Hematopoietic multipotent progenitor cell treated with erythropoietin and hydrocortisone succinate and interleukin-3 and kit ligand, for 15 days (in vitro differentiated cells): Measurements from ENCODE around the gene ENTPD7.
"Not testable (repeated sequence)": the region's sequence is repeated elsewhere in the genome, so short reads cannot be mapped to it uniquely, and the experiment has no call there.

Experiments used
- DNase-seq: peaks from one replicate; pipeline ENCODE4 v3.0.0-alpha.2; 2015; ENCODE audit warnings: low spot score

Gene ENTPD7

DNA sequence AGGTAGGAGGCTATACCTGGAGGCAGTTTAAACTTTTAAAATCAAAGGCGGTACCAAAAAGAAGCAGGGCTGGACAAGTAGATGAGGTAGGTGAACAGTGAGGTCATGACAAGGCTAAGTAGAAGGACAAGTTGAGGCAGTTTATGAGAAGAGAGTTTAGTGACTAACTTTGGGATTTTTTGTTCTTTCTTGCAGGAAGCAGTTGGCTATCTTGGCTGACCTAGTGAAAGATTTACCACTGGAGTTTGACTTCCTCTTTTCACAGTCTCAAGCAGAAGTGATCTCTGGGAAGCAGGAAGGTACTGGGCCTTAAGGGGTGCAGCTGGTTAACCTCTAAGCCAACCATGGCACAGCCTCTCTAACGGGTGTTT is 26.3 kb downstream of the ENTPD7 start:
- DNase-seq = no peak

DNA sequence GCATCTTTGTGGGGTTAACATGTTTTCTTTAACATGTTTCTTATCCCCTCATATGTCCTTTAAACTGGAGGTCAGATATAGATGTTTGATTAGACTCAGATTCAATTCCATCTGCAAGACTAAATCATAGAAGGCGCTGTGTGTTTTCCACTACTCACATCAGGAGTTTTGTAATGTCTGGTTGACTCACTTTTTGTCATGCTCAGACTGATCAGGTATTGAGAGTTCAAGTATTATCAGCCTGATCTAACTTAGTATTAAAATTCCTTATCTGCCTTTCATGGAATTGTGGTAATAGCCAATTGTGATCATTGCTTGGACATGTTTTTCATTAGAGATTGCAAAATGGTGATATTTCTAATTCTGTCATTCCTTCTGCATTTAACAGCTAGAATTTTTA is 30.2 kb downstream of the ENTPD7 start:
- DNase-seq = no peak

DNA sequence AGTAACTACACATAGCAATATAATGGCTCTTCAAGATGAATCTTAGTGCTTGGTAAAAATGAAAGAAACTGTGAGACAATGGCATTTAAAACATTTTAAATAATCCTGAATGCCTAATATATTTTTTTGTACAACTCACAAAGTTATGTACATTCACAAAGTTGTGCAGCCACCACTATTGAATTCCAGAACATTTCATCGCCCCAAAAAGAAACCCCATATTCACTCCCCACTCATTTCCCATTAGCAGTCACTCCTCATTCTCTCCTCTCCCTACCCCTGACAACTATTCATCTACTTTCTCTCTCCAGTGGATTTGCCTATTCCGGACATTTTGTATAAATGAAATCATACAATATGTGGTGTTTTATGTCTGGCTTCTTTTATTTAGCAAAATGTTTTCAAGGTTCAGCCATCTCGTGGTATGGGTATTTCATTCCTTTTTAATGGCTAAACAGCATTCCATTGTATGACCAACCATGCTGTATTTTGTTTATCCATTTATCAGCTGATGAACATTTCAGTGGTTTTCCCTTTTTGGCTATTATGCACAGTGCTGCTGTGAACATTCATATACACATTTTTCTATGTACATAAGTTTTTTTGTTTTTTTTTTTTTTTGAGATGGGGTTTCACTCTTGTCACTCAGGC is 34.7 kb downstream of the ENTPD7 start:
- no peak for DNase-seq

DNA sequence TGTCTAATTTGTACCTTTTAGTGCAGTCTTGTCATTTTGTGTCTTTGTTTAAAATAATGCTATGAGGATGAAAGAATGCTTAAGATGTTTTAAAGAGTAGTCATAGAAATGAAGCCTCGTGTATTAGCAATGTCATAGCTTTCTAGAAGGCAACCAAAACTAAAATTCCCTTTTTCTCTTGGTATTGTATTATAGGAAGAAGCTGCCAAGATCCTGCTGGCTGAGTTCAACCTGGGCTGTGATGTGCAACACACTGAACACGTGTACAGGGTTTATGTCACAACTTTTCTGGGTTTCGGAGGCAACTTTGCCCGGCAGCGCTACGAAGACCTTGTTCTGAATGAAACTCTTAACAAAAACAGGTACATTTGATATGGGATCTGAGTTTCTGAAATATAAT is 36.5 kb downstream of the ENTPD7 start:
- DNase-seq = no peak

DNA sequence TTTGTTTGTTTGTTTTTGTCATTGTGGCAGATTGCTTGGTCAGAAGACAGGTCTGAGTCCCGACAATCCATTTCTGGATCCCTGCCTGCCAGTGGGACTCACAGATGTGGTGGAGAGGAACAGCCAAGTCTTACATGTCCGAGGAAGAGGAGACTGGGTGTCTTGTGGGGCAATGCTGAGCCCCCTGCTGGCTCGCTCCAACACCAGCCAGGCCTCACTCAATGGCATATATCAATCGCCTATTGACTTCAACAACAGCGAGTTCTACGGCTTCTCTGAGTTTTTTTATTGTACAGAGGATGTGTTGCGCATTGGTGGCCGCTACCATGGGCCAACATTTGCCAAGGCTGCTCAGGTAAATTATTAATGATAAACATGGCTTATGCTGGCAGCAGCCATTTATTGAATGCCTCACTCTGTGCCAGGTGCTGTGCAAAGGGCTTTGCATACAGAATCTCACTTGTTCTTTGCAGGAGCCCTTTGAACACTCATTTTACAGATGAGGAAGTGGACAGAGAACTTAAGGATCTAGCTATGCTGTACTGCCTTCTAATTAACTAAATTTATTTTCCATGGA is 39.3 kb downstream of the ENTPD7 start:
- DNase-seq = no peak

DNA sequence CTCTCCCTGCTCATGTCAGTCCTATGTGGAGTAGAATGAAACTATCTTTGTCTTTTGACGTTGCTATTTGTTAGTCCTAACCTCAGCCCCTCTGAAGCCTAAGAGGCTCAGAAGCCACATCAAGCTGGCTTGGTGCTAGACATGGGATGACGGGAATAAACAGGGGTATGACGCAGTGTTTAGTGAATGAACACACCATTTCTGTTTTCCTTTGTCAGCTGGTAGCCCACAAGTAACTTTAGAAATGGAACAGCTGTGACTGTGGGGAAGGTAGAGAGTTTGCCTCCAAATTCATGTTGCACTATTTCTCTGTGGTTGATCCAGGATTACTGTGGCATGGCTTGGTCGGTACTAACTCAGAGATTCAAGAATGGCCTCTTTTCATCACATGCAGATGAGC is 41.3 kb downstream of the ENTPD7 start:
- no peak for DNase-seq

DNA sequence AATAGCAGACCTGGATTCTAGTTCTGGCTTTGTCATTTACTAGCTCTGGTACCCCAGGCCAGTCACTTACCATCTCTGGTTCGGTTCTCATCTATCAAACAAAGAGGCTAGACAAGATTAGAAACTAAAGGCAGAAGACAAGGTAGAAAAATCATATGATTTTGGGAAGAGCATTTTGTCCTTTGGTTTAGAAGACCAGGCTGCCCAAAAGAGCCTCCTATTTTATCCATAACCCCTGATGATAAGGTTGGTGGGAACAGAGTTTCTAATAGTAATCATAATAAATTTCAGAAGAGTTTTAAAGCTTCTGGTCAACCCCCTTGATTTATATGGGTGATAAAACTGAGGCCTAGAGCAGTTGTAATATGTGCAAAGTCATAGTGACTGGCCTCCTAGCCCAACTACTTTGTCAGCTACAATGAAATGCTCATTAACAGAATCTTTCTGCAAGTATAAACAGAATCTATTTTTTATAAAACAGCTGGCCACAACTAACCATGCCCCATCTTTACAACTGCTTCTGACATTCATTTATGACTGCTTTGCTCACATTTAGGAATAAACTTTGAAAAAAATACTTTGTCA is 49.2 kb downstream of the ENTPD7 start:
- DNase-seq = peak; percentile 82

DNA sequence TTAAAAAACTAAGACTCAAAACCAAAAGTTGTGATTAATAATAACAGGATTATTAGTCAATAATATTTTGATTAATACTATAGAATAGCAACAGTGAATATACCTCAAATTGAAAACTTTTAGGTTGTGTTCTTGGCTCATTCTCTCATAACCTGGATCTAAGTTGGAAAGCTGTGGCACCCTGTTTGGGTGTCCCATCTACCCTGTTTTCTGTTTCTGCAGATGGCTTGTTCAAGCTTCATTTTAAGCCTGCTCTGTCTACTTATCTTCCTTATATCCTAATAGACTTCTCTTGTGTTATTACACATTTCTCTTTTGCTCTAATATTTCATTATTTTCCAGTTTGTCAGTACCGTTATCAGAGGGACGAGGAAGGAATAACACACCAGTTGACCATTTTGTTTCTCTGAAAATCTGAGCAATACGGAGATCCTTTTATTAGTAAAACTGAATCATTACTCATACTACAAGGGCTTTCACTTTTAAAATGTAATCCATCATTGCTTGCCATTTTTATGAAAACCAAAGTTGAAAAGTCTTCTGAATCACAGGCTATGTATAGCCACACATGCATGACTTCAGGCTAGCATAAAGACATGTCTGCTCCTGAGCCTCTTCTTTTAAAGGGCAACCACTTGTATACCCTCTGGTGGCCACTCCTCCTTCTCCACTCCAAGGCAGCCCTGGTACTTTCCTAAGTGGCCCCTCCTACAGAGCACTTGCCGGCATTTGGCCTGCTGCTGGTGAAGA is 50.3 kb downstream of the ENTPD7 start:
- DNase-seq = peak; percentile 33

DNA sequence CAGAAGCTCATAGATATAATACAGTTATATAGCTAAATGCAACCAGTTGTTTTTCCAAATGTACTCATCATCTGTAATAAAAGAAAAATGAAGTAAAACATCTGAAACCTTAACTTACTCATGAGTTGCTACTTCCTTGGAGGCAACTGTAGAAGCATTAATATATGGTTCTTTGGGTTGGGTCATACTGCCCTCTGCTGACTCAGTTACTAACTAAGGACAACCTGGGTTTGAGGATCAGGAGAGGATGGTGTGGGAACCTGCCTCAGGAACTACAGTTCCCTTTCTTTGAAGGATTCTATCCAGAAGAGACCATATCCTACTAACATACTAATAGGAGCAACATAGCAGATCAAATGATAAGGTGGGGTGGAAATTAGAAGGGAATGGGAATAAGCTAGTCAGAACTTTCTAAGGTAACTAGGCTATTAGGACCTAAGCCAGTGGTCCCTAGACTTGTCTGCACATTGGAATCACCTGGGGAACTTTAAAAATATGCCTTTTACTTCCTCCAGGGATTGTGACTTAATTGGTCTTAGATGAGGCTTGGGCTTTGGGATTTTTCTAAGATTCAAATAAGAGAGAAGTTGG is 51.9 kb downstream of the ENTPD7 start:
- DNase-seq = peak; percentile 81

DNA sequence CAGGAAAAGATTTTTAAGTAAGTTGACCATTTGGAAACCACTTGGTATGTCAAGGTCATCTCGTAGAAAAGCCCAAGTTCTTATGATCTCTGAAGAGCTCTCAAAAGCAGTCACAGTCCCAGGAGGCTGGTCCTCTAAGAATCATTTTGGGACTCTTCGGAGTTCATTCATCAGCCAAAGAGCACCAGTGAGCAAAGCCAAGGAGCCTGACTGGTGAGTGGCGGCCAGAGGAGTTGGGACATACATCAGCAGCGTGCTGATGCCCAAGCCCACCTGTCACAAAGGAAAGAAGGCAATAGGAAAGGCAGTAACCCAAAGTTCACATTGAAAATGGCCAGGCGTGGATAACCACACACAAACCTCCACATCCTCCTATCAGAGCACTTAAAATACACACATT is 55.1 kb downstream of the ENTPD7 start:
- no peak for DNase-seq

DNA sequence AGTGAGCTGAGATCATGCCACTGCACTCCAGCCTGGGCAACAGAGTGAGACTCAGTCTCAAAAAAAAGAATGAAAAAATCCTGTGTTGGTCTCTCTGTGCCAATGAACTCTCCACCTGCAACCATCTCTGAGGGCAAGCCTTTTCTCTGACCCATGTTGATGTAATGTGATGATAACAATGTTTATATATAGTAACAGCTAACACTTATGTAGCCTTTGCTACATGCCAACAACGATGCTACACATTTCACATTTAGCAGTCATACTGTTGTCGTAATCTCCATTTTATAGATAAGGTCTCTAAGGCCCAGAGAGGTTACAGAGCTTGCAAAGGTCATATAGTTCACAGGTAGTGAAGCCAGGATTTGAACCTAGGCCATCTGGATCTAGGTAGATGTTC is 61.1 kb downstream of the ENTPD7 start:
- no peak for DNase-seq

DNA sequence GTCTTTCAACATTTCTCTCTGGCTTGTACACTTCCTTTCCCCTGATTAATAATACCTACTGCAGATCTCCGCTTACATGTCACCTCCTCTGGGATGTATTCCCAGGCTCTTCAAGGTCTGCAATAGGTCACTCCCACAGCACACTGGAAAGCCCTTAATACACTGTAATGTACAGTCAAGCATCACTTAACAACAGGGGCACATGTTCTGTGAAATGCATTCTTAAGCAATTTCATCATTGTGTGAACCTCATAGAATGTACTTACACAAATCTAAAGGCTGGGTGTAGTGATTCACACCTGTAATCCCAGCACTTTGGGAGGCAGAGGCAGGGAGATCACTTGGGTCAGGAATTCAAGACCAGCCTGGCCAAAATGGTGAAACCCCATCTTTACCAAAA is 70.7 kb downstream of the ENTPD7 start:
- no peak for DNase-seq

DNA sequence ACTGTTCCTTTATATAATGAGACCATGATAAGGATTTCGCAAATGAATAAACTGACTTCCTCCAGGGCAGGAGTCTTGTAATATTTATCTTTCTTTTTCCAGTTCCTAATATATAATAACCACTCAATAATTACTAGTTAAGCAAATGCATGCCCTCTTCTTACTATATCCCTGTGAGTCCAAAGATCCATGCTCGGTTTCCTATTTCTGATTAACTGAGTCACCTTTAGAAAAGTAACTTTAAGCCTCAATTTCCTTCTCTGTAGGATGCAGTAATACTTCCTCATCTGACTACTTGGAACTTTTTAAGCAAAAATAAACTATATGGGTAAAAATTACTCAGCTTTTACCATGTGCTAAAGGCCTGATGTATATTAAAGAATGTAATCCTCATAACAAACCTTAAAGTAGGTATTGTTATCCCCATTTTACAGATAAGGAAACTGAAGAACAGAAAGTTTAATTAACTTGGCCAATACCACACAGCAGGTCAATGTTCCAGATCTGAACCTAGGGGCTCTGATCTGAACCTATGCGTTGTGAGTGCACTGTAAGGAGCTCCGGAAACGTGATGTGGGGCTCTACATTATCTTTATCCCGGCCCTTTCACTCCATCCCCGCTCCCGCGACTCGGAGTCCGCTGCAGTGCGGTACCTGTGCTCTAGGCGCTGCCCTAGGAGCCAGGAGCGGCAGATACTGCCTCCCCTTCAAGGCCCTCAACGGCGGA is 72.2 kb downstream of the ENTPD7 start:
- peak; percentile 14 for DNase-seq

DNA sequence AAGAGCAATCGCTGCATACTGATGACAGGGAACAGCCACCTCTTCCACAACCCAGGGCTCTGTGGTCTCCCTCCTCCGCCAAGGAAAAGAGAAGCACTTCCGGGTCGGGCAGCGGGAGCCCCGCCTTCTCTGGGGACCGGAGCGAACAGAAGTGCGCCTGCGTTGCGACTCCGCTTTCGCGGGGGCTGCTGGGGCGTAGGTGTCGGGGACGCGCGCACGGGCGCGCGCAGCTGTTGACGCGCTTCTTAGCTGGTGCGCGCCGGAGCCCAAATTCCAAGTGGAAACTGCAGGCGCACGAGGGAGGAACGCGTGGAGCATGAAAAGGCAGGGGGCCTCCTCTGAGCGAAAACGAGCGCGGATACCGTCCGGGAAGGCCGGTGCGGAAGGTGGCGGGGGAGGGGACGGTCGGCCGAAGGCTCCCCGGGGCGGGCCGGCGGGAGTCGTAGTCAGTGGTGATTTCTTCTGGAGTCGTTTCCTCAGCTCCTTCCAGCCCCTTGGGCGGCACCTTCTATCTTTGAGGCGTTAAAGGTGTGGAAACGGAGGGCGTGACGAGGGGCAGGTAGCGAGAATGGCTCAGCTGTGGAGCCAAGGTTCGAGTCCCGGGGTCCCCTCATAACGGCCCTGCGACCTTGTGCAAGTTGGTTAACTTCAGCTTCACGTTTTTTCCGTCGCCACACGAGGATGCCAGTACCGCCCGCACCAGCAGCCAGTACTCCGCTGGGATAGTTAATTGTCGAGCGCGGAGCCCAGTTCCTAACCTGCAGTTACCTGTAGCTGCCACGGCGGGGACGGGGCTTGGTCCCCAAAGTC is 72.9 kb downstream of the ENTPD7 start, which contains the start of the genes COX15 and CUTC:
Gene COX15 (minus strand): TSS at position 95 of the 810 bp plus-strand sequence. CDS start 78 bp downstream, at position 17.
Gene CUTC (plus strand): TSS at position 202 of the 810 bp plus-strand sequence. CDS start 115 bp downstream, at position 317.
- DNase-seq = peak; percentile 96

DNA sequence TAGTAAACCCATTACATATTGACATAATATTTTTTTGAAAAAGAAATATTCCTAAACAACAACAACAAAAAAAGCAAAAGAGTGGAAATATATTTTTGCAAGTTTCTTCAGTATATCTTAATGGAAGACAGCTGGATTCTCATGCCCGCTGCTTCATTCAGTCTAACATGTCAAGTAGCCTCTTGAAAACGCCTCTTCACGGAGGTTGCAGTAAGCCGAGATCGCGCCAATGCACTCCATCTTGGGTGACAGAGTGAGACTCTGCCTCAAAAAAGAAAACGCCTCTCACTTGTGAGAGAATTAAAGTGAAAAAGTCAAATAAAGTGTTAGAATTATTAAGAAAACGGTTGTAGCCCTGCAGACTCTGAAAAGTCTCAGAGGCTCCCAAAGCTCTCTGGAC is 74.1 kb downstream of the ENTPD7 start:
- no peak for DNase-seq

DNA sequence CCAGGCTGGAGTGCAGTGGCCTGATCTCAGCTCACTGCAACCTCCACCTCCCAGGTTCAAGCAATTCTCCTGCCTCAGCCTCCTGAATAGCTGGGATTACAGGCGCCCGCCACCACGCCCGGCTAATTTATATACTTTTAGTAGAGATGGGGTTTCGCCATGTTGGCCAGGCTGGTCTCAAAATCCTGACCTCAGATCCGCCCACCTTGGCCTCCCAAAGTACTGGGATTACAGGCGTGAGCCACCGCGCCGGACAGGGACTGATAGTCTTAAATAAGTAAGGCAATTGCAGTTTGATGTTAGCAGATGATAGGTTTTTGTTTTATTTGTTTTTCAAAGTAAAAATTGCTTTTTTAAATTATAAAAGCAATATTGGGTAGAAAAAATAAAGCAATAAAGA is 74.8 kb downstream of the ENTPD7 start:
- not testable (repeated sequence) for DNase-seq

DNA sequence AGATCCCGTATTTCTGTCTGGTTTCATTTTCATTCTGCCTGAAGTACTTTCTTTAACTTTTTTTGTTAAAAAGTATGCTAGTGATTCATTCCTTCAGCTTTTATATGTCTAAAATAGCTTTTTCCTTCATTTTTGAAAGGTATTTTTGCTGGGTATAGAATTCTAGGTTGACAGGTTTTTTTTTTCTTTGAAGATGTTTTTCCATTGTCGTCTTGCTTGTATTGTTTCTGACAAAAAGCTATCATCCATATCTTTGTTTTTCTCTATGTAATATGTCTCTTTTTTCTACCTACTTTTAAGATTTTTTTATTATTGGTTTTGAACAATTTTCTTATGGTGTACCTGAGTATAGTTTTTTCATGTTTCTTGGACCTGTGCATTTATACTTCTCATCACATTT is 81.0 kb downstream of the ENTPD7 start:
- no peak for DNase-seq

DNA sequence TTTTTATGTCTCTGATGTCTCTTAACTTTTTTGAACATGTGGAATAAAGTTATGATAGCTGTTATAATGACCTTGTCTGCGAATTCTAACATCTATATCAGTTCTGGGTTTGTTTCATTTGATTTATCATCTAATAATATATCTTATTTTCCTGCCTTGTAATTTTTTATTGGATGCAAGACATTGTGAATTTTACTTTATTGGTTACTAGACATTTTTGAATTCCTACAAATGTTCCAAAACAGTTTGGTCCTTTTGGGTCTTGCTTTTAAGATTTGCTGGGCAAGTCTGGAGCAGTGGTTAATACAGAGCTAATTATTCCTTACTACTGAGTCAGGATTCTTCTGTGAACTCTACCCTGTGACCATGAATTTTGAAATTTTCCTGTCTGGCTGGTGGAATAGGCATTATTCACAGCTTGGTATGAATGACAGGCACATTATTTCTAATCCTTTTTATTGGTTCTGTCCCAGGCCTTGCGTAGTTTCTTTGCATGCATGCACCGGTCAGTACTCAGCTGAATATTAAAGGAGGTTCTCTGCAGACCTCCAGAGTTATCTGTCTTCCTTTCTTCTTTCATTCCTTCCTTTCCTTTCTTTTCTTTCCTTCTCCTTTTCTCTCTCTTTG is 81.7 kb downstream of the ENTPD7 start:
- no peak for DNase-seq

DNA sequence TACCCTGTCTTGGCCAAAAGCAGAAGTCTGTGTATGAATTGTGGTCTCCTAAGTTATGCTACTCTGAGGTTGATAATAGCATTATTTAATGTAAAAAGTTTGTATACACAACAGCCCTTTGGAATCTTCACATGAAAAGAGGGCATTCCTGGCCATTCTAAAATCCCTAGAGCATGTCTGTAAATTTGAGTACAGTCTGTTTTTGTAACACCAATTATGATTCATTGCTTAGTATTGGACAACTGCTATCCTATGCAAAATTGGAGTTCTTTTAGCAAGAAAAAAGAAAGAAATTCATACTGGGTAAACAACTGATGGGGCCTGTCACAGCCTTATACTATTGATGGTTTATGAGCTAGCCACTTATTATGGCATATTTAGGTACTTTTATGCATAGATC is 82.9 kb downstream of the ENTPD7 start:
- DNase-seq = no peak

DNA sequence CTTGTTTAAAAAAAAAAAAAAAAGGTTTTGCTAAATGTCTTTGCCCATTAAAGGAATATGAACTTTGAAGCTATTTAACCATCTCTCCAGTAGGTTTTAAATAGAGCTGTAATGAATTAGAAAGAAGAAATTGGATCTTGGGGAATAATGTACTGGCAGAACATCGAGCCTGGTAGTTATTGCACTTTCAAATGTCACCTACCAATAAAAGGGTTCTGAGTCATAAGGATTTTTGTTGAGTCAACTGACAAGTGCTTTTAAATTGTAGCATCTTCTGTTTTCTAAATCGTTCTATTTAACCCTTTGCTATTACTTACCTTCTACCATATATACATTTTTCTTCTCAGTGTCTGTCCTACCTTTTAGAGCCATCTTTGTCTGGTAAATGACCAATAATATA is 83.4 kb downstream of the ENTPD7 start:
- no peak for DNase-seq

DNA sequence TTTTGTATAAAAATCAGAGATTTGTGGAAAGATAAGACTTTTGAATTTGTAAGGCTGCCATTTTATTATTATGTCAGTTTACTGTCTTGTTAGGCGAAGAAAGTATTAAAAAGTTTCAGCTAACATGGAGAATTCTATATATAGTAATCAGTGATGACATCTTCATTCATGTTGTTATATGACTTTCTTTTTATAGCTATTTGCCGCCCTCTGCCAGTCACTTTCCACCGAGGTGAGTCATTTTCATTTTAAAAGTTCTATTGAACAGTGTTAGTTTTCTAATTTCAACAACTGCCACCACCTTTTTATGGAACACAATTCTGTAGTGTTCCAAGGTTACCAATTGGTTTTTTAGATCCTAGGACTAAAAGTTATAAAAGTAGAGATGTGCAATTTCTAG is 84.5 kb downstream of the ENTPD7 start:
- no peak for DNase-seq
